GM20431 (cell line): ENCODE results near the gene SNRPD2.

Experiments
- in situ Hi-C: fragments of 300-500 bp; cut with MseI, MboI; formaldehyde crosslinking; loops from one replicate; pipeline ENCODE4 v1.15.0; 2020; ENCODE audit warnings: low sequenced_read_pairs; ENCODE audit not compliant: unreplicated experiment

The SNRPD2 gene

DNA sequence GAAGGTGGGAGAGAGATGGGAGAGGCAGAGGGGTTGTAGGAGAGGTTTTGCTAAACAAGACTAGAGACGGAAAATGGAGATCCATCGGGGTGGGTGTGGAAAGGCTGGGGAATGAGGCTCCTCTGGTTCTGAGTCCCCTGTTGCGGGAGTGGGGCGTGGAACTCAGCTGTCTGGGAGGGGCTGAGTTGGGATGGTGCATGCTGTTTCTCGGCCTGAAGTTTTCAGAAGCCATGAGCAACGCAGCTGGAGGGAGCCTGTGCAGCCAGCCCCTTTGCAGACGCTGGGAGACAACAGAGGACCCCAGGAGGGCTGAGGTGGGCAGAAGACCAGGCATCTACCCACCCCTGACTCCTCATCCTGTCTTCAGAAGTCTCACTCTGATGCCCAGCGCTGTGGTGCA lies 31.1 kb downstream of the SNRPD2 start:
- in situ Hi-C loops, result no loop called here

DNA sequence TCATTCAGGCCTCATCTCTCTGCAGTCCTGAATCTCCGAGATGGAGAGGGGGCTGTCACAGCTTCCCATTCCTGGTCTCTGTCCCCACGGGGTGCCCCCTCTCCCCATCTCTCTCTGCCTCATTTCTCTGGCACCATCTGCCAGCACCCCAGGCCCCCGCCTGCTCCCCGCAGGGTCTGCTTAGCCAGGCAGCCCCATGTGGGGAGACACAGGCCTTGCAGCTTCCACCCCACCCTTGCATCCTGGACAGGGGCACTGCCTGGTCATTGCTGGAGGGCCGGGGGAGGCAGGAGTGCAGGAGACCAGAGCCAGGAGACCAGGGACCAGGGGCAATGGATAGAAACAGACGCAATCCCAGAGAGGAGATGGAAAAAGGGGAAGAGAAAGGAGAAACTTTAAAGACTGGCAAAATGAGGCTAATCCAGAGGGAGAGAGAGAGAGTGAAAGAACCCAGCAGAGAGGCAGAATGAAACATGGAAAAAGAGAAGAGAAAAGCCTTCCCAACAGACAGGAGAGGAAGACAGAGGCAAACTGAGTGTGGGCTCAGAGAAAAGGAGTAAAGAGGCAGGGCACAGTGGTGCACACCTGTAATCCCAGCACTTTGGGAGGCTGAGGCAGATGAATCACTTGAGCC lies 32.5 kb downstream of the SNRPD2 start:
- in situ Hi-C loops, result no loop called here

DNA sequence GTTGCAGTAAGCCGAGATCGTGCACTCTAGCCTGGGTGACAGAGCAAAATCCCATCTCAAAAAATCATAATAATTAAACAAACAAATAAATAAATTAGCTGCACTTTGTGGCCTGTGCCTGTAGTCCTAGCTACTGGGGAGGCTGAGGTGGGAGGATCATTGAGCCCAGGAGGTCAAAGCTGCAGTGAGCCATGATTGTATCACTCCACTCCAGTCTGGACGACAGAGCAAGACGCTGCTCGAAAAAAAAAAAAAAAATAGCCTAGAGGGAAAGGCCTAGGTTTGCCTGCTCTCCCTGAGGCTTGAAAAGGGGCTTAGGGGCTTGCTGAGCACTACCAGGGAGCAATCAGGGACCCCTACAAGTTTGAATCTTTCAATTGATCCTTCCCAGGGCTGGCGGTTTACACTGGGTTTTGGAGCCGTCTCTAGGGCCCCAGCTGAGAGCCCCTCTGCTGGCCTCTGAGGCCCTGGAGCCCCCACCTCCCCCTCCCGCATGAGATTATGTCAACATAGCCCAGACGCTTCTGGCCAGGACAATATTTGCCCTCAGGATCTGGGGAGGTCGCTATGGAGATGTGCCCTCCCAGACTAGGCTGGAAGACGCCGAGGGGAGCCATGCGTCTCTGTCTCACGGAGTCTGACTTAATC lies 34.1 kb downstream of the SNRPD2 start:
- in situ Hi-C loops, result no loop called here

DNA sequence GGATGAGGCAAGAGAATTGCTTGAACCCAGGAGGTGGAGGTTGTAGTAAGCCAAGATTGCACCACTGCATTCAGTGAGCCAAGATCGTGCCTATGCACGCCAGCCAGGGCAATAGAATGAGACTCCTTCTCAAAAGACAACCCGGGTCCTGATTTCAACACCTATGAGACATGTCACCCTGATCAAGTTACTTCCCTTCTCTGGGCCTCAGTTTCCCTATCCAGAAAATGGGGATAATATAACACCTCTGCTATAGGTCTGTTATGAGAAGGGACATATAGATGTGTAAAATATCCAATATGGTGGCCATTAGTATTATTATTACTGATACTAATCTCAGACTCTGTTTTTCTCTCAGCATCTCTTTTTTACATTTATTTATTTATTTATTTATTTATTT lies 36.7 kb downstream of the SNRPD2 start:
- in situ Hi-C loops, result no loop called here

DNA sequence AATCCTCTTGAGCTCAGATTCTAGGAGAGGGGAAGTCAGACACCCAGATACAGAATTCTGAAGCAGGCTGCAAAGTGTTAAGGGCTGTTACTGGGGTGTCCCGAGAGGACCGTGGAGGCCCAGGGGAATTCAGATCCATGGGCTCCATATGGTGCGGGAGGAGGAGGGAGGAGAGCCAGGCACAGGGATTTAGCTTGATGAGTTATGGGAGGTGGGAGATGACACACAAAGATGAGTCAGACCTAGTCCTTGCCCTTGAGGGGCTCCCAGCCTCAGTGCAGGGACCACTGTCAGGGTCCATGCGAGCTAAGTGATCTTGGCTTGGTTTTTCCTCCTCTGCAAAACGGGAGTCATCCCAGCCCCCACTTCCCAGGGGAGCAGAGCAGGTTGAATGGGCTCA lies 38.1 kb downstream of the SNRPD2 start:
- in situ Hi-C loops, result no loop called here

DNA sequence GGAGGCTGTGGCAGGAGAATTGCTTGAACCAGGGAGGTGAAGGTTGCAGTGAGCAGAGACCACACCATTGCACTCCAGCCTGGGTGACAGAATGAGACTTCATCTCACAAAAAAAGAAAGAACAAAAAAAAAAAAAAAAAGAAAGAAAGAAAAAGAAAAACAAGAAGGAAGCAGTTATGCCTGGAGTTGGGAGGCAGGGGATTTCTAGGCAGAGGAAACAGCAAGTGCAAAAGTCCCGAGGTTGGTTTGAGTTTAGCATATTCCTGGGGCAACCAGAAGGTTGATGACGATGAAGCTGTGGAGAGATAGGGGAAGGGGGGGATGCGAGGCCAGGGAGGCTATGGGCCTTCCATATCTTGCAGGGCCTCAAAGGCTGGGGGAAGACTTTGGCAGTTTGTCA lies 41.0 kb downstream of the SNRPD2 start:
- in situ Hi-C loops, result no loop called here

DNA sequence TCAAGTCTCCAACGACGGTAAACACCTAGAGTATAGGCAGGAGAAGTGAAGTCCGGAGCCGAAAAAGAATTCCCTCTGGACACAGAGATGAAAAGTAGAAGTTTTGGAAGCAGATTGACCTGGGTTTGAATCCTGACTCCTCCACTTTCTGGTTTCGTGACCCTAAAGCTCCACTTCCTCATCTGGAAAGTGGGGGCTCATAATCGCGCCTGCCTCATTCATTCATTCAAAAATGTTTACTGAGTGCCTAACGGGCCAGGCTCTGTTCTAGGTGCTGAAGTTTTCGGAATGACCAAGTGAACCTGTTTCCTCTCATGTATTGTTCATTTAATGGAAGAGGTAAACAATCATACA lies 45.4 kb downstream of the SNRPD2 start:
- in situ Hi-C loops, result no loop called here

DNA sequence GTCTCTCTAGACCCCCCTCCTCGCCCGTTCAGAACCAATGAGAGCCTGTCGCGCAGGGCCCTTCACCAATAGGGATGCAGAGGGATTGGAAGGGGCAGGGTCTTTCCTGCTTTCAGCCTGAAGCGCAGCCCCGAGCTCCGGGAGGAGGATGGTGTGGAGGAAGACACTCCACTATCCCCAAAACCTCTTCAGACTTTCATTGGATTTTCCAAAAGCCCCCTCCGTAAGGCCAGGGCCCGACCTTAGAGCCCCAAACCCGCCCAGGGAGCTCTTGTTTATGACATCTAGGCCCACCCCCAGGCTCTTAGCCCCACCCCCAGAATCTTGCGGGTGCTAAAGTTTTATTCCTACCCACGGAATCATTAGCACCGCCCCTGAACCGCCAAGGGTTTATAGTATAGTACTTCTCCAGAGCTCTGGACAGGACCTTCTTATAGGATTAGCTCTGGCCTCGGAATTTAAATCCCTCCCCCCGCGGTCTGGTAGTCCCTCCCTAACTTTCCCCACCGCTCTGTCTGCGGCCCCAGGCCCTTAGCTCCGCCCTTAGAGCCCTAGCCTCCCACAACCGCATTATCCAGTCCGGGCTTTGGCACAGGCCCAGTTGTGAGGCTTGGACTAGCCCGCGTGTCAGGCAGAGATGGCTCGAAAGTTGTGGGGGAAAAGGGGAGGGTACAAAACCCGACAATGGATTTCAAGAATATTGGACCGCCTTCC lies 46.0 kb downstream of the SNRPD2 start:
- in situ Hi-C loops, result no loop called here

DNA sequence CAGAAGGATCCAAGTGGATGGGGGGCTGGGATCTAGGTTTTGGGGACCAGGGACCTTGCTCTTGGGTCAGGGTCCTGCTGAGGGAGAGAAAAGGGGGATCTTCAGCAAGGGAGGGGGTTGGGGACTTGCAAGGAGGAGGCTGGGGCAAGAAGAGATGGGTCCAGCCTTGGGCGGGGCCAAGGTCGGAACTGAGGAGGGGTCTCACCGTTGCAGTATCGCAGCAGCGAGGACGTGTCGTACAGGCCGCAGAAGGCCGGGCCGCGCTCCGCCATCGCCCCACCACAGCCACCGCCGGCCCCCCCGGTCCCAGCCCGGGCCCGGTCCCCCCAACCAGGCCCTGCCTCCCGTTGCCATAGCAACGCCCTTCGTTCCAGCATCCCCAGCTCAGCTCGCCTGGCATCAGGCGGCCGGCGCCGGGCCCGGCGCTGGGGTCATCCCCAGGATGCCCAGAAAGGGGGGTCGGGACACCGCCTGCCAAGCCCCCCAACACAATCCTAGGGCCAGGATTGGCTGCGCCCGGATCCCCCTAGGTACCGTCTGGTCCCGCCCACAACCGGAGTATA lies 46.6 kb downstream of the SNRPD2 start:
- in situ Hi-C loops, result no loop called here

DNA sequence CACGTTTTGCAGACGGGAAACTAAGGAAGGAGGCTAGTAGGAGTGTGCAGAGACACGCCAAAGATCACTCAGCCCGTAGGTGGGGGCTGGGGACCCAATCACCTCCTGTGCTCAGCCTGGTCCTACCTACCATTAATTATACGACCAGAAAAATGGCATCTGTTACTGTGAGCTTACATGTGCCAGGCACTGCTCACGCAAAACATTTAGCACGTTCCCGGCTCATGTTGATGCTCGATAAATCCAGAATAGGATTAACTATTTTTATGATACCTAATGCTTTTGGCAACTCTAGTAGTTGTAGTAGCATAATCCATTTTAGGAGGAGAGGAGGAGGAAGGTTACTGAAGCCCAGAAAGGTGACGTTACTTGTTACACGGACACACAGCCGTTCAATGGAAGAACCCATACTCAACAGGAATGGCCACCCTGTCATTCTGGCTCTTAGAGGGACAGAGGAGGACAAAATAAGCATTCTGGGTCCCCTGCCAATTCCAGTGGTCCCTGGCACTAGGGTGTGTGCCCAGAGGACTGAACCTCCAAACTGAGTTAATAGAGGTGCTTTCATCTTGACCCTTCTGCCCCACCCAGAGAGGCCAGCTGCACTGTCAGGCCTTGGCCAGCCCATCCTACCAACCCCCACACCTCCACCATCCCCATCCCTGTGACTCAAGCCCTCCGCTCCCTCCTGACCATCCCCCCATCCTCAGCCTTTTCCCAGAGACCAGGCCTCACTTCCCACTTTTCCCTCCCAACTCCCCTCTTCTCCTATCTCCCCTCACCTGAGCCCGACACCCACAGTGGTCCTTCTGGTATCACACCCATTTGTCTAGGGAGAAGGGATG lies 47.6 kb downstream of the SNRPD2 start:
- in situ Hi-C loops, result no loop called here

DNA sequence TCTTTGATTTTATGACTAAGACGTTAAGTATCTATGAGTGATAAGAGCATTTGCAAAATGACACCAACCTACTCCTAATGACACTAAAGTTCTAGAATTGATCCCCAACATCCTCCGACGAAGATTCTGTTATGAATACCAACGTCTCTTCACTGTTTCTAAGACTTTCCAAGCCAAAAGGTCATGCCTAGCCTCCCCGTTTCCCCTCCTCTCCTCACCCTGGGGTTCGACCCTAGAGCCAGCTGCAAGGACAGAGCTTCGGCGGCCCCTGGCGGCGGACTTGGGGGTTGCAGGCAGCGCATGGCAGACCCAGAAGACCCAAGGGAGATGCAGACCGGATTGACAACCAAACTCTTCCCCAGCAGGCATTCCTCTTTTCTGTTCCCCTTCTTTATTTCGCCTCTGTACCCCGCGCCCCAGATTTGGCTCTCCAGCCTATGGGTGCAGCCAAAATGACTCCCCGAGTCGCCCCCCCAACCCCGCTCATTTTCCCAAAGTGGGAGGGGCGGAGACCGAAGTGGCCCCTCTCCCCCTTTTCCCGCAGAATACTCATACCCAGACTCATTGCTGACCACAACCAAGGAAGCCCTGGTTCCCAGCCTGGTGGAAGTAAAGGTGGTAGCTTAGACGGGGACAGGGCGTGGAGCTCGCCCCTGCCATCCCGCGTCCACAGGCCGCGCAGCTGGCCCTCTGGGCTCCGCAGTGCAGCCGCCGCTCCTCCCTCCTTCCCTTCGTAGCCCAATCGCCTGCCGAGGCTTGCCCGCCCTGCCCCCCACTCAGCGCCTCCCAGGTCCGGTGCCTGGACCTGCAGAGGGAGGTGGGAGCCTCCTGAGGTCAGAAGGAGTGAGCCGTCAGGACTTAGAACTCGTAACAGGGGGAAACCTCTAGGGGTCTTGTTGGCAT lies 48.5 kb downstream of the SNRPD2 start:
- in situ Hi-C loops, result no loop called here

DNA sequence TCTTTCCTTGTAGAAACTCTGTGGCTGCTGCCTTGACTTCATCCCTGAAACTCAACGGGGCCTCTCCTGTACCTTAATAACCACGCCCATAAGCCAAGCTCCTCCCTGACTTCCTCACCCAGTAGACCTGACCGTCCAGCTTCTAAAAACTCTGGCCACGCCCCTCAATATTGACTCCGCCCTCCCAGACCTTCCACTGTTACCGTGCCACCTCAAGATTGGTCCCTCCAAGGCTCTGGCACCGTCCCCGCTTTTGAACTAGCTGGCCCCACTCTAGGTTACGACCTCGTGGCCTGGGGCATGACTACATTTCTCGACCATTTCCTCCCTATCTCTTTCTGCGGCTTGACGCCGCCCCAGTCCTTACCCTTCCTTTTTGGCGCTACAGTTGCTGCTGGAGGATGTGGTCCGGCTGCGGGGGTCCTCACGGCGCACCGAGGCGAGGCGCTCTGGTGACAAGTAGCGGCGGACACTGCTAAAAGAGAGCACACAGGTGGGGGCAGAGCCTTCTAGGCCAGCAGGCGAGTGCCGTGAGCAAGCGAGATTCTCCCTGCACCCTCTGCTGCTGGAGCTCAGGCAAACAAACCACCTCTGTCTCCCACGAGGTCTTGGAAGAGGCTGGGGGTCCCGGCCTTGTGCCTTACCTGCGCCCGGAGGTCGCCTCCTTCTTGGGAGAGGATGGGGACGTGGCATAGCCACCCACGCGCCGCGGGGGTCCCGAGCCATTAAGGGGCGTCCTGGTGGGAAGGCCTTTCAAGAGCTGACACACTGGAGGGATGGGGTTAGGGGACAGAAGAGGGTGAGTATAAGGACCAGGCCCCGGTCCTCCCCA lies 50.3 kb downstream of the SNRPD2 start:
- in situ Hi-C loops, result no loop called here

DNA sequence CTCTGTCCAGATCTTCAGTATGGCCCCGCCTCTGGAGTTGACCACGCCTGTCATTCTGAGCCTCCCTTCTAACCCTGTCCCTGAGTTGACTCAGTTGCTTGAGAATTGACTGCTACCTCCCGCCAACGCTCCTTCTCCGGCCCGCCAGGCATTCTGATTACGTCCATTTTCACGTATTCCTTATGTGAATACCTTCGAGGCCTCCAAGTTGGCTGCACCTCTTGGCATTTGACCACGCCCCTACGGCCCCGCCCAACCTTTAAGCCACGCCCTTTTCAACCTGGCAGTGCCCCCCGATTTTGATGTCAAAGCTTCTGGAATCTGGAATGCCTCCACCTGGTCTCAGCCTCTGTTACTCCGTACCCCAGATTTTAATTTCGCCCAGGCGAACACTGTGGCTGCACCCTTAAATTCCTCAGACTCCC lies 50.9 kb downstream of the SNRPD2 start:
- in situ Hi-C loops, result no loop called here

DNA sequence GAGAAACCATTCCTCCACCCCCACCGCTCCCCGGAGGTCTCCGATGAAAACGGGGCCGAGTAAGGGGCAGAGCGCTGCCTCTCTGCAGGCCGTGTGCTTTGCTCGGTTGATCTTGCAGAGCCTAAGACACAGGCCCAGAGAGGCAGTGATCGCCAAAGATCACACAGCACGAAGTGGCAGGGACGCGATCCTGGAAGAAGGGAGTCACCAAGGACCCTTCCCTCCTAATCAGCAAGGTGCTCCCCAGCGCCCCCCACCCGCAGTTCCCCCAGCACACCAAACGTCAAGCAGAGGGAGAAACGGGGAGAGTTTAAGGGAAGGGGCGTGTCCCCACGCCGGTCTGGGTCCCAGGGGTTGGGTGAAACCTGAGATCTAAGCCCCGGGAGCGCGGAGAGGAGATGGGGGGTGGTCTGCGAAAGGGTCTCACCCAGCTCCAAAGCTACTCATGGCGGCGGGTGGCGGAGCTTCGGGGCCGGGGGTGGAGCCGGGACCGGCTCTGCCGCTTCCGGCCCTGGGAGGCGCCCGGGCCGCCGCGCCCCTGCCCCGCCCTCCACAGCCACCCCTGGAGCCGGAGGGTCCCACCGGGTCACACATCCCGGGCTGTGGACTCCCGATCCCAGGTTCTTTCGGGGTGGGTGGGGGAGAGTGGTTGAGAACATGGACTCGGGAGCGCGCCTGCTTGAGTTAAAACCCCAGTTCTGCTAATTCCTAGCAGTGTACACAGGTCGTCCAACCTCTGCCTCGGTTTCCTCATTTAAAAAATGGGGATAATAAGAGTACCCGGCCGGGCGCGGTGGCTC lies 52.6 kb downstream of the SNRPD2 start, which contains the start of gene EML2:
Gene EML2, minus strand, starts transcription at position 468 of the 800 bp plus-strand sequence. Its CDS starts 21 bp downstream, at position 447.
- in situ Hi-C loops, result no loop called here

DNA sequence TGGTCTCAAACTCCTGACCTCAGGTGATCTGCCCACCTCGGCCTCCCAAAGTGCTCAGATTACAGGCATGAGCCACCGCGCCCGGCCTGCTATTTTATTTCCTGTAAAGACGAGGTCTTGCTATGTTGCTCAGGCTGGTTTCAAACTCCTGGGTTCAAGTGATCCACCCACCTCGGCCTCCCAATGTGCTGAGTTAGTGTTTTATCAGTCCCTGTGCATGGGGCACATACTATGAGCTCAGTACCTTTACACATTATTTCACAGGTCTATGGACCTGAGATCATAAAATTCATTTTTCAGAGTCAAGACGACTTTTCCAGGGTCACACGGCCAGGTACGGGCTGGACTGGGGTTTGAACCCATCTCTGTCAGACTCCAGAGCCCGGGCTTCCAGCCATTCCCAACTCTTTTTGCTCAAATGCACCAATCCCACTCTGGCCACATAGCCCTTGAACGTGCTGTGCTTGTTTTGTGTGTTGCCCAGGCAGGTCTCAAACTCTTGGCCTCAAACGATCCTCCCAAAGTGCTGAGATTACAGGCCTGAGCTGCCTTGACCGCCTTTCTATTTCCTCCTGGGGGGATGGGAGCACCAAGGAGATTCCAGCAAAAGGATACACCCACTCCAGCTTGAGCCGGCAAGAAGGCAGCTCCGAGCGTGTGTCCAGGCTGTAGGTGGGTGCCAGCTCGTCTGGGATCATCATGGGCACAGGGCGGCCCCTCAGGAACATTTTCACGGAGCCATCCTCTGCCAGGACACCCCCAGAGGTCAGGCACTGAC lies 53.7 kb downstream of the SNRPD2 start:
- in situ Hi-C loops, result no loop called here
